NCI-H1694 treated with DMSO at 0.1 percent for 48 hours (cell line): ENCODE results near the gene PRR33.
"Not testable (repeated sequence)": the region's sequence is repeated elsewhere in the genome, so short reads cannot be mapped to it uniquely, and the experiment has no call there.

ENCODE experiments used
- DNase-seq: peaks from one replicate; lab custom pipeline; 2025; lab: John Stamatoyannopoulos, UW

The PRR33 gene

DNA sequence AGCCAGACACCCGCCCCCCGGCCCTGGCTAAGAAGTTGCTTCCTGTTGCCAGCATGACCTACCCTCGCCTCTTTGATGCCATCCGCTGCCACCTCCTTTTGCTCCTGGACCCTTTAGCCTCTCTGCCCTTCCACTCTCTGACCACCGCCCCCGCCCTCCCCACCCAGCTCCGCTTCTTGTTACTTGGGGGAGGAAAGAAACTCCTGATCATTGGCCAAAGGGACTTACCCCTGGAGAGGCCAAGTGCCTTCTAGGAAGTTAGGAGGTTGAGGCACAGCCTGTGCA lies at the start of gene PRR33:
Gene PRR33, minus strand, starts transcription at position 65 of the 285 bp plus-strand sequence. CDS start 1,311 bp downstream, outside the sequence.
- no peak for DNase-seq

DNA sequence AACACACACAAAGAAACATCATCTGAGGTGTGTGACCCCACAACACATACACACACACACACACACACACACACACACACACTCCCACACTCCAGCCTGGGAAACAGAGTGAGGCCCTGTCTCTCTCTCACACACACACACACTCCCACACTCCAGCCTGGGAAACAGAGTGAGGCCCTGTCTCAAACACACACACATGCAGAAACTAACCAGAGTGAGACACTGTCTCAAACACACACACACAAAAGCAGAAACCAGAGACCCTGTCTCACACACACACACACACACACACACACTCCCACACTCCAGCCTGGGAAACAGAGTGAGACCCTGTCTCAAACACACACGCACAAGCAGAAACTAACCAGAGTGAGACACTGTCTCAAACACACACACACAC lies 48.1 kb upstream of the PRR33 start:
- not testable (repeated sequence) for DNase-seq

DNA sequence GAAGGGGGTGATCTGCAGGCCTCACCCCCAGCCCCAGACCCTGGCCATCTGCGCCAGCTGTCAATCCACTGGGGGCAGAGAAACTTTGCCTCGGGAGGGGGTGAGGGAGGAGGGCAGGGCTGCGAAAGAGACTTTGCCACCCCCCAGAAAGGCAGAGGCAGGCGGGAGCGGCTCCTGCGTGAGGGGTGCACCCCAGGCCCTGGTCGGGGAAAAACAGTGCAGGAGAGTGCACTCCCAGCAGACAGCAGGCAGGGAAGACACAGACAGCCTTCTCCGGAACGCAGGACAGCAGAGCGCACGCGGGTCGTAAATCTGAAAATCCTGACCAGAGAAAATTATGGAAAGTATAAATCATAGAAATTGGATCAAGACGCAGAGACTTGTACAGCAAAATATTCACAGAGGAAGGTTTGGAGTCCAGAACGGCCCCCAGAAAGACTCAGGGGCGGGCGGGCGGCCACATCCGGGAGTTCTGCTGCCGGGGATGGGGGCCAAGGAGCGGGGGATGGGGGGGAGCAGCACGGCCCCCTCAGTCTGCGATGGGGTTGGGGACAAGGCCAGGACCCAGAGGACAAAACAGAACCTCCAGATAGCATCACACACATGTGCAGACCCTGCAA lies 47.4 kb upstream of the PRR33 start:
- no peak for DNase-seq

DNA sequence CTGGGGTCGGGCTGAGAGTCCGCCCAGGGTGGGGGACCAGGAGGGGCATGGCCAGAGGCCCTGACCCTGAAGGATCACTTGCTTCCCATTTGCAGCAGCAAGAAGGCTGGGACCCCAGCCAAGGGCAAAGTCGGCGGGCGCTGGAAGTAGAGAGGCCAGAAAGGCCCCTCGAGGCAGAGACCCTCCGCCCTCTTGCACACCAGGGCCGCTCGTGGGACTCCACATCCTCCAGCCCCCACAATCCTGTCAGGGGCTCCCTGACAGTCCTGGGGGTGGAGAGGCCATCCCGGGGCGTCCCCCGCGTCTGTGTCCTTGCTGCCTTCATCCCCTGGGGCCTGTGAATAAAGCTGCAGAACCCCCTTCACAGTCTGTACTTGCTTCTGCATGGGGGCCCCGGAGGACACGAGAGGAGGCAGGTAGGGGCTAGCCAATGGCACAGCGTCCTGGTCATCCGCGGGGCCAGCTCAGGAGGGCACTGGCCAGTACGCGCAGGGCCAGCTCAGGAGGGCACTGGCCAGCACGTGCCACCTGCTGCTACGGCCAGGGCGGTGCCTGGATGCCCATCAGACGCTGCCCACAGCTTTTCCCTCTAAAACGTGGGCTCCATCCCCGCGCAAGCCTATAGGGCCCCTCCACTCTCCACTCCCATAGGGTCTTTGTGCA lies 46.8 kb upstream of the PRR33 start:
- DNase-seq: no peak

DNA sequence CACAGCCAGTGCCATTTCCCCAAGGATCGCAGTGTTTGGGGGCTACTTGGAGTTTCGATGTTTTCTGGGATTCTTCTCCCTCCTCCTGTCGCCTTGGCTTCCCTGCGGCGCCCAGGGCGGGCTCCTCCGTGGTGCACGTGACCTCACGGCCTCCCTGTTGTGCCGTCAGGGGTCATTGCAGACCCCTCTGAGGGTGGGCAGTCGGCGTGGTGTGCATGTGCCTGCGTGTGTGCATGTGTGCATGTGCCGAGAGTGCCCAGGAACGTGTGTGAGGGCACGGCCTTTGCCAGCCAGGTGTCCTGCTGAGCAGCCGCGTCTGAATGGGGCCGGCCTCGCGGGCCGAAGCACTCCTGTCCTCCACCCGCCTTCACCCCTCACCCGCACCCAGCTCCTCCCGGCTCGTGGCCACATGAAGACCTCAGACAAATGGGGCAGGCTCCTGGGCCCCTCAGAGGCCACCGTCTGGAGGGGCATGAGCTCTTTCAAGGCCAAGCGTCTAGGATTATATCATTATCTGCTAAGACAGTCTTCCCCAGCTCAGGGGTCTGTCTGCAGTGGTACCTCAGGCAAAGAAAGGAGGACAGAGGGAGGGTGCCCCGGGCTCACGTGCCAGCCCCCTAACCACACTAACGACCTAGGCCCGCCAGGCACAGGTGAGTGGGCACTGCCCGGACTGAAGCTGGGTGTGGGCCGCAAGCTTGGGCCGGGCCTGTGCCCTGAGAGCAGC lies 46.1 kb upstream of the PRR33 start:
- DNase-seq: no peak

DNA sequence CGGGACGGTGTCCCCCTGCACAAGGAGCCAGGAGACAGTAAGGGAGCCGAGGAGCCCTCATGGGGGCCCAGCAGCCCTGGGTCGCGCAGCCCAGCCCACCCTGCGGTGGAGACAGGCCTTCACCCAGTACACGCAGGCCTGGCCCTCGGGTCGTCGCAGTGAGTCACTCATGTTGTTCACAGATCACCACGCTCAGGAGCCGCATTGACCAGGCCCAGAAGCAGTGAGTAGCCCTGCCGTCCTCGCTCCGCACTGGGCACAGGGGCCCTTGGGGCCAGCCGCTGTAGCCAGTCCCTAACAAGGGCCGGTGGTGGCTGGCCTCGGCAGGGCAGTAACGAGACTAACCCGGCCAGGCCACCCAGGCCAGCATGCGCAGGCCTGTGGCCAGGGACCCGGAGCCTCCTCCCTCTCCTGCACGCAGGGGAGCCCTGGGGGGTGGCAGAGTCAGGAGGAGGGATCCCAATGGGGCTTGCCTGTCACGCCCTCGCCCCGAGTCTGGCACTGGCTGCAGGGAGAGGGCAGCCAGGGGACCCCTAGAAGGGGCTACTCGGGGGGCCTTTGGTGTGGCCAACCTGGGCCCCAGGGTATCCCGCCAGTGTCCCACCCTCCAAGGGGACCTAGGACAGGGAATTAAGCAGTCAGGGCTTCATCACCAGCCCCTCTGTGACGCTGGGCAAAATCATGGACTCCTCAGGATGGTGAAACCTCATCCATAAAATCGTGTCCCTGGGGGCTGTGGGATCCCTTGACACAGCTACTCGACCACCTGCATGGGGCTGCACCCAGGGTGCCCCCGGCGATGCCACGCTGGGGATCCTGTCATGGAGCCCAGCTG lies 45.3 kb upstream of the PRR33 start:
- DNase-seq: no peak

DNA sequence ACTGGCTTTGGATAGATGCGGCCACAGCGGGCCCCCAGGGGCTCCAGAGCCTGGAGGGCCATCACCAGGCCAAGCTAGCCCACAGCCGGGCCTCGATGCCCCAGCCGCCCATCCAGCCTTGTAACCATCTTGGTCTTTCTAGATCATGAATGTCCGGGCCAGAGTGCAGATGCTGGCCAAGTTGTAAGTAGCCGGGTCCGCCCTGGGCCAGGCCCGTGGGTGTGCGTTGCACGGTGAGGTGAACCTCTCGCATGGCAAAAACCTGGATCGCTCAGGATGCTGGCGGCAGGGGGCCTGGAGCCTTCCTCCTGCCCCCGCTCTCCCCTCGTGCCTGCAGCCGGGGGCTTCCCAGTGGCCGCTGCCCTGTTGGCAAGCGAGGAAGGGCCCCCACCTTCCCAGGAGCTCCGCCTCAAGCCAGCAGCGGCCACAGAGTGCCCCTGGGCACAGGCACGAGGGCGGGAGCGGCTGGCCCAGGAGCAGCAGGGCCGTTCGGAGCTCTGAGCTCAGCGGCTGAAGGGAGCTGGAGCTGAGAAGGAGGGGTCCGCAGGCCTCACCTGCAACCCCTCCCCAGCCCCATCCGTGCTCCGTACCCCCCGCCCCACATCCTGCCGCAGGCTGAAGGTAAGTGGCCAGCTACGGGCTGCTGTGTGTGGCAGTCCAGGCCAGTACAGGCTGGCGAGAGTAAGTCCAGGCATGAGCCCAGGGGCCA lies 44.5 kb upstream of the PRR33 start:
- DNase-seq: no peak

DNA sequence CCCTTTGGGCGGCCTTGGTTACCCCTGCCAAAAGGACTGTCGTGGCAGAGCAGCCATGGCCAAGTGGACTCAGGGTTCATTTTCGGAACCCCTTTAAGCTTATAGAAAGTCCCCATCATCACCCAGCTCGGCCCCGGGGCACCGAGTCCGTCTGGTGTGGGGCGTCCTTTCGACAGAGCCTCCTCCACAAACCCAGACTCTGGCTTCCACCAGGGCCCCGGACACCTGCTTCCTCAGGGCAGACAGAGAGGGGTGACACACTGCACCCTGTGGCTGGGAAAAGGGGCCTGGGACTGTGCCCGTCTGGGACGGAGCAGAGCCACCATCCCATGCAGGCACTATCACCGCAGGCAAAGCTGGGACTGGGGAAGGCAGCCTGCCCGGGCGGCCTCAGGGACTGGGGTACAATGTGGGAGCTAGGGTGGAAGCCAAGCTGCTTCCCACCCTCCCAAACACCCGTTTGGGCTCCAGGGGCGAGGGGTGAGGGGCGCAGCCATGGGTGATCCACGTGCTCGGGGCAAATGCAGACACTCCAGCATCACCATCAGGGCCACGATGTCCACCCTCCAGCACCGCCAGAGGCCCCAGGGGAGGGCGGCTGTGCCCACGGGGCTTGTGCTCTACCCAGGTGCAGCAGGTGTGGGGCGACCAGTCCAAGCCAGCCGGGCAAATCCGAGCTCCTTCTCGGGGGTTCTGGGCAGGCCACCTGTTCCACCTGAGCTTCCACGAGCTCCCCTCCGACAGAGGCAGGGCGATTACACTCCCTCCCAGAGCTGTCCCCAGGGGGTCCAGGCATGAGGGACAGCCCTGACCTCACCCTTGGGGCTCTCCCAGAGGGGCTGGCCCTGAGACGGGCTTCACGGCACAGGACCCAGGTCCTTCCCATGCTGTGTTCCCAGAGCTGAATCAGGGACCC lies 43.7 kb upstream of the PRR33 start:
- DNase-seq: no peak

DNA sequence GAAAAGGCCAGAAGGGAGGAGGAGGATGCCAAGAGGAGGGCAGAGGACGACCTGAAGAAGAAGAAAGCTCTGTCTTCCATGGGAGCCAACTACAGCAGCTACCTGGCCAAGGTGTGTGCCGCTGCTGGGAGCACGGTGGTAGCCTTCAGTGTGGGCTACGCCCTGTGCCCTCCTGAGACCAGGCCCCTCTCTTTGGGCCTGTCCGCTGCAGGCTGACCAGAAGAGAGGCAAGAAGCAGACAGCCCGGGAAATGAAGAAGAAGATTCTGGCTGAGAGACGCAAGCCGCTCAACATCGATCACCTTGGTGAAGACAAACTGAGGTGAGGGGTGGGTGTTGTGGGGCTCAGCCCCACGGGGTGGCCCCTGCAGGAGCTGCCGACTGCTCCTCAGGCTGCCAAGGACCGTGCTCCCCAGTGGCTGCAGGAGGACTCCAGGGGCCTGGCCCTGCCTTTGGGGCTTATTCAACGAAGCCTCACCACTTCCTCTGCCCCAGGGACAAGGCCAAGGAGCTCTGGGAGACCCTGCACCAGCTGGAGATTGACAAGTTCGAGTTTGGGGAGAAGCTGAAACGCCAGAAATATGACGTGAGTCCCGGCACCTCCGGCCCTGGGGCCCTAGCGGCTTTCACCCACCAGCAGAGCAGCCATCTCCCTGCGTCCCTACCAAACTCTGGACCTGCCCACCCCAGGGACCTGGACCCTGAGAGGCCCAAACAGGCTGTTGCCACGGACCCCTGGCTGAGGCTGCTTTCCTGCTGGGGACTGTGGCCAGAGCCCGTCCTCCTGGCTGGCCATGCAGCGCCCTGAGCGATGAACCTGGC lies 42.9 kb upstream of the PRR33 start:
- DNase-seq: no peak

DNA sequence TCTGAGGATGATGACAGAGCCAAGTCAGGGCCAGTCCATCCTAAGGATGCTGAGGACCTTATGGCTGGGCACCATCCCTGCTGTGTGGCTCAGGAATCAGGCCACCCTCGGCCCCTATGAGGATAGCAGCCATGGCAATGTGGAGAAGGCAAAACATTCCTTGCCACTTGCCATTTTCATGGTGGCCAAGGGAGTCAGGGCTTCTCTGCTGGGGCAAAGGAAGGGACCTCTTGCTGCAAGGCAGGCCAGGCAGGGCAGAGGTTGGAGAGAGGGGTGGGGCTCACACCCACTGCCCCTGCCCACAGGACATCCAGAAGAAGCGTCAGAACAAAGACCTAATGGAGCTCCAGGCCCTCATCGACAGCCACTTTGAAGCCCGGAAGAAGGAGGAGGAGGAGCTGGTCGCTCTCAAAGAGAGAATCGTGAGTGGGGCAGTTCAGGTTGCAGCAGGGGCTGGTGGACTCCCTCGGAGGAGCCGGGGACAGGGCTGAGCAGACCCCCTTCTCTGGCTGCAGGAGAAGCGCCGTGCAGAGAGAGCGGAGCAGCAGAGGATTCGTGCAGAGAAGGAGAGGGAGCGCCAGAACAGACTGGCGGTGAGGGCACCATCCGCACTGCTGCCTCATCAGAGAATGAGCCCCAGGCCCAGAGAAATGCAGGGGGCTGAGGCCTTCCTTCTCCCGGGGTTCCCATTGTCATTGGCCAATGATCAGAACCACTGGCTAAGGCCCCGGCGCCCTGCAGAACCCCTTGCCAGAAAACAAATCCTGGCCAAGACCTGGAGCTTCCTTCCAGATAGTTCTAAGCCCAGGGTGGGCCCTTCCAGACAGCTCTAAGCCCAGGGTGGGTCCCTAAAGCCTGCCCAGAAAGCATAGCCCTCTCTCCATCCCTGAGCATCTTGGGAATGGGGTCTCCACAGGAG lies 42.0 kb upstream of the PRR33 start:
- DNase-seq: no peak

DNA sequence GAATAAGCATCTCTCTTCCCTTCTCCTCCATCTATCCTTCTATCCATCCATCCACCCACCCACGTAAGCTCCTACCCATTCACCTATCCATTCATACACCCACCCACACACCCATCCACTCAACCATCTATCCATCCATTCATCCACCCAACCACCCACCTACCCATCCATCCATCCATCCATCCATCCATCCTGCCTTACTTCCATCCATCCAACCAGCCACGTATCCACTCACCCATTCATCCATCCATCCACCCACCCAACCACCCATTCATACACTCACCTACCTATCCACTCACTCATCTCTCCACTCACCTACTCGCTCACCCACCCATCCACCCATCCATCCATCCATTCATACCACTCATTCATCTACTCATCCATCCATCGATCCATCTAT lies 41.0 kb upstream of the PRR33 start:
- no peak for DNase-seq

DNA sequence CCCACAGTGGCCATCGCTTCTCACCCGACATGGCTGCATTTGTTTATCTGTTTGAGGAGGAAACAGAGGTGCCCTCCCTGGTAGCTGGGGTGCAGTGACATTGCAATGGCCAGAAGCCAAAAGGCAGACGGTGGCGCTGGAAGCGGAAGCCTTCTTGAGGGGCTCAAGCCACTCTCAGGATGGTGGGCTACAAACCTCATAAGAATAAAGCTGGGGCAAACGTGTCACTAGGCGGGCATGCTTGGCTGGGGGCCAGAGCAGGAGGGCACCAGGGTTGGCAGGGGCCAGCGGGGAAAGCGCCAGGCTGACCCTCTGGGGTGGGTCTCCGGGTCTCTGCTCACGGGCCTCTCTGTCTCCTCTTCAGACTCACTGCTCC lies 40.4 kb upstream of the PRR33 start:
- no peak for DNase-seq

DNA sequence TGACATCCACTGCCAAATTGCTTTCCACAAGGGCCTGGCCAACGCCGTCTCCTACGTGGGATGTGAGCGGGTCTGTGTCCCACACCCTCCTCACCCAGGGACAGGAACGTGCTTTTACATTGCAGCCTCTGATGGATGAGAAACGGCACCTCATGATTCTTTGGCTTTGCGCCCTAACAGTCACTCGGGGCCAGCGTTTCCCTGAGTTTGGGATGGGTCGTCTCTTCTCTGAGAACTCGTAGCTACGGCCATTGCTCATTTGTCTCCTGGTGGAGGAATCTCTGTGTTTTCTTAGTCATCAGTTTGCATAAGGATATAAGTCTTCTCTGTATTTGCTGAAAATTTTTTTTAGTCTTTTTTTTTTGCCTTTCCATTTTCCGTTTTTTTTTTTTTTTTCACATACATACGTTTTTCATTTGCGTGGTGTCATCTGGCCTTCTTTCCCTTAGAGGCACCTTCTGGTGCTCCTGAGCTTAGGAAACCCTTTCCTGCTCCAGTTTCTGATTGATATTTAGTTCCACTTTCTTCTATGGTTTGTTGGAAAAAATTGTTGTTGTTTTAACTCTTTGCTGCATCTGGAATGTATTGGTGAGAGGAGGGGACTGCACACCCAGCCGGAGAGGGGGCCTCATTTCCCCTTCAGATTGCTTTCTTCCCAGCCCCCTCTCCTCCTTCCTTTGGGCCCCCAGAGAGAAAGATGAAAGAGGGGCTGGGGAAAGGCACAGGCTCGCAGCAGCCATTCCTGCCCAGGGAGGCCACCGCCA lies 39.8 kb upstream of the PRR33 start:
- no peak for DNase-seq

DNA sequence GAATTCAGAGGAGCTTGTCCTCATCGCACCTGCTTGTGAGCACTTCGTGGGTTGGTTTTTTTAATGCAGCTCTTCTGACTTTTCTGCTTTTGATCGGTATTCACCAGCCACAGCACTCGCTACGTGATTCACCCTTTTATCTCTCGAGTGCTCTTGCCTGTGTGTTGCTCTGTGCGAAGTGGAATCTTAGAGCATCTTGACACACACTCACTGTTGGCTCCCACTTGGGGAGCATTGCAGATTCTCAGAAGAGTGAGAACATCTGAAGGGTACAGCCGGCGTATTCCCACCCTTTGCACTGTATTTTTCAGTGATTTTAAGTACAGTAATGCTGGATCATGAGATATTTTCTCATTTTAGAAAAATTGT lies 38.8 kb upstream of the PRR33 start:
- no peak for DNase-seq

DNA sequence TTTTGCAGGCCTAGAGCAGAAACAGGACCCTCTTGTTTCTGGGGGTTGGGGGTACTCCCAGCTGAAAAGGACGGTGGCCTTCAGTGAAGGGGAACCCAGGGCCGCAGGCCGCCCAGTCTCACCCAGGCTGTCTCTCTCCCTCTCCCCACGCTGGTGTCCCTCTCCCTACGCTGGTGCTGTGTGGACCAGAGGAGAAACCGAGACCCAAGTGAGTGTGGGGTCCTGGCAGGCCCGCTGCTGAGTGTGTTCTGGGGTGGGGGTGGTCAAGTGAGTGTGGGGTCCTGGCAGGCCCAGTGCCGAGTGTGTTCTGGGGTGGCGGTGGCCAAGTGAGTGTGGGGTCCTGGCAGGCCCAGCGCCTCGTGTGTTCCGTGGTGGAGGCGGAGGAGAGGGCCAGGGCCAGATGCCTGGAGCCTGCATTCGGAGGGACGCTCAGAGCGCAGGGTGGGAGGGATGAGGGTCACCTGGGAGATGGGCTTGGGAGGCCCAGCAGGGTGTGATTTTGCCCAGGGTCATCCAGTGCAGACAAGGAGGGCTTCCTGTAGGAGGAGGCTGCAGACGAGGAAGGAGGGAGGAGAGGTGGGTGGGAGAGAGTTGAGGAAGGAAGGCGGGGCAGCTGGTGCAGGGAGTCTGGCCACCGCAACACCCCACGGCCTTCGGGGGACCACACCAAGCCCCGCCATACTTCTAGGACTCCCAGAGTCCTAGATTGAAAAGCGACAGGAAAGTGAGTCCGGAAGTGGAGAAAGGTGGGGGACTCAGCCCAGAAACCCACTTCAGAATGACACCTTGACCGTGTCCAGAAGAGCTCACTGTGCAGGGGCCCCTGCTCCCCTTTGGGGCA lies 38.1 kb upstream of the PRR33 start:
- no peak for DNase-seq

DNA sequence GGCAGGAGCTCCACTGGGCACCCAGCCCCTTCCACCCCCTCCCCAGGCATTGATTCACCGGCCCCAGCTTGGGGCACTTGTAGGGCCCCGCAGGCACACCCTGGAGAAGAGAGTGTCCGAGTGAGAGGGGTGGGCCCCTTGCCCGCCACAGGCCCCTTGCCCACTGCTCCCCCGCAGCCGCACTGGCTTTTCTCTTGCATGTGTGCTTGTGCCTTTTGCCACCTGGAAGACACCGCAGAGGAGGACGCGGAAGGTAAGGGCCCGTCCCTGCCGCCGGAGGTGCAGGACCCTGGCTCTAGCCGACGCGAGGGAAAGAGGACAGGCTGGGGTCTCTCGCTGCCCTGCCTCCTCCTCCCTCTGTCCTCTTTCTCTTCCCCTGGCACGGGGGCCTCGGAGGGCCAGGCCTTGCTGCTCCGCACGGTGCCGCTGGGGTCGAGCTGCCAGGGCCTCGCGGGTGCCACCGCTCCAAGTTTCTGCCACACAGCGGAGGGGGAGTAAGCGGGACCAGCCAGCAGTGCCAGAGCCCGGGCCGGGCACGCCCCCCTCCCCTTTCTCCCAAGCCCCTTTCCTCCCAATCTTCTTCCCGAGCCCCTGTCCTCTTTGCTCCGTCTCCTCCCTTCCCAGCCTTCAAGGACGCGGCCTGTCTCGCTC lies 37.3 kb upstream of the PRR33 start:
- DNase-seq: no peak

DNA sequence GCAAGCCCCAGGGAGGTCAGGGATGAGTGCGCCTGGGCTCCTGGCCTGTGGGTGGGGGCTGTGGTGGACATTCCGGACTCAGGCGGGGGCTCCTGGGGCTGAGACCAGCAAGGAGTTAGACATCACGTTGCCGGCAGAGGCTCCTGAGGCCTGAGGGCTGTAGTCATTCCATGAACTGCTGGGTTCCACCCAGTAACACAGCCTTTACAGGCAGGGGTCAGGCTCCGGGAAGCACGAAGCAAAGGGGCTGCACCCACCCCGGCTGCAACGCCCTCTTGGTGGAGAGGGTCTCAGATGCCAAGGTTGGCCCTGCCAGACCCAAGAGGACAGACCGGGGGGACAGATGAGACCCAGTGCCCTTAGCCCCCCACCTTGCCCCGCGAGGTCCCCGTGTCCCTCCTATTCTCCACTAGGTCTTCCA lies 36.8 kb upstream of the PRR33 start:
- DNase-seq: no peak
